Lower leg skin (tissue), 3 donors: ENCODE results near the gene ACOT13.

Source experiments
- CTCF ChIP-seq, 3 donors: fragments of 450-650 bp; IDR thresholded peaks; one replicate each; pipeline ENCODE4 v1.5.1; 2016; ENCODE audit warnings: antibody characterized with exemption in 3 of 3, mild to moderate bottlenecking in 3 of 3, moderate library complexity in 2 of 3
- POLR2A ChIP-seq, 2 donors: fragments of 450-650 bp; IDR thresholded peaks; one replicate each; pipeline ENCODE4 v1.6.1; 2016 to 2017; ENCODE audit warnings: antibody characterized with exemption in 2 of 2, mild to moderate bottlenecking in 1 of 2, moderate library complexity in 1 of 2

GRCh38 chr6:24708612-24709011, 41.7 kb downstream of the ACOT13 start:
- no peak for TF ChIP-seq CTCF (IDR thresholded peaks at IDR 0.05)
- TF ChIP-seq POLR2A (IDR thresholded peaks at IDR 0.05) = no peak
